ENCODE results near the gene CUX1.

GRCh38 chr7:101829821-101830220 is 12.4 kb downstream of the CUX1 start:
- TF ChIP-seq GRHL2 (CRISPR knock-in tag; IDR thresholded peaks at IDR 0.05; ENCODE audit: insufficient replicate concordance, severe bottlenecking) (no peak), CTCF (IDR thresholded peaks at IDR 0.05) (no peak), NFYB (CRISPR knock-in tag; conservative IDR thresholded peaks at IDR 0.05; ENCODE audit: low read depth) (no peak), ETV6 (CRISPR knock-in tag; IDR thresholded peaks at IDR 0.05) (no peak), USF1 (CRISPR knock-in tag; IDR thresholded peaks at IDR 0.05) (no peak), SP1 (CRISPR knock-in tag; conservative IDR thresholded peaks at IDR 0.05) (no peak), NFATC4 (CRISPR knock-in tag; IDR thresholded peaks at IDR 0.05) (no peak)
- TF ChIP-seq, protein P1, sequence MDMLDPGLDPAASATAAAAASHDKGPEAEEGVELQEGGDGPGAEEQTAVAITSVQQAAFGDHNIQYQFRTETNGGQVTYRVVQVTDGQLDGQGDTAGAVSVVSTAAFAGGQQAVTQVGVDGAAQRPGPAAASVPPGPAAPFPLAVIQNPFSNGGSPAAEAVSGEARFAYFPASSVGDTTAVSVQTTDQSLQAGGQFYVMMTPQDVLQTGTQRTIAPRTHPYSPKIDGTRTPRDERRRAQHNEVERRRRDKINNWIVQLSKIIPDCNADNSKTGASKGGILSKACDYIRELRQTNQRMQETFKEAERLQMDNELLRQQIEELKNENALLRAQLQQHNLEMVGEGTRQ (CRISPR knock-in tag; IDR thresholded peaks at IDR 0.05), result no peak
- TF ChIP-seq, protein P2, sequence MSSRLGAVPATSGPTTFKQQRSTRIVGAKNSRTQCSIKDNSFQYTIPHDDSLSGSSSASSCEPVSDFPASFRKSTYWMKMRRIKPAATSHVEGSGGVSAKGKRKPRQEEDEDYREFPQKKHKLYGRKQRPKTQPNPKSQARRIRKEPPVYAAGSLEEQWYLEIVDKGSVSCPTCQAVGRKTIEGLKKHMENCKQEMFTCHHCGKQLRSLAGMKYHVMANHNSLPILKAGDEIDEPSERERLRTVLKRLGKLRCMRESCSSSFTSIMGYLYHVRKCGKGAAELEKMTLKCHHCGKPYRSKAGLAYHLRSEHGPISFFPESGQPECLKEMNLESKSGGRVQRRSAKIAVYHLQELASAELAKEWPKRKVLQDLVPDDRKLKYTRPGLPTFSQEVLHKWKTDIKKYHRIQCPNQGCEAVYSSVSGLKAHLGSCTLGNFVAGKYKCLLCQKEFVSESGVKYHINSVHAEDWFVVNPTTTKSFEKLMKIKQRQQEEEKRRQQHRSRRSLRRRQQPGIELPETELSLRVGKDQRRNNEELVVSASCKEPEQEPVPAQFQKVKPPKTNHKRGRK (CRISPR knock-in tag; IDR thresholded peaks at IDR 0.05; ENCODE audit: borderline replicate concordance), result no peak
- TF ChIP-seq, protein P3, sequence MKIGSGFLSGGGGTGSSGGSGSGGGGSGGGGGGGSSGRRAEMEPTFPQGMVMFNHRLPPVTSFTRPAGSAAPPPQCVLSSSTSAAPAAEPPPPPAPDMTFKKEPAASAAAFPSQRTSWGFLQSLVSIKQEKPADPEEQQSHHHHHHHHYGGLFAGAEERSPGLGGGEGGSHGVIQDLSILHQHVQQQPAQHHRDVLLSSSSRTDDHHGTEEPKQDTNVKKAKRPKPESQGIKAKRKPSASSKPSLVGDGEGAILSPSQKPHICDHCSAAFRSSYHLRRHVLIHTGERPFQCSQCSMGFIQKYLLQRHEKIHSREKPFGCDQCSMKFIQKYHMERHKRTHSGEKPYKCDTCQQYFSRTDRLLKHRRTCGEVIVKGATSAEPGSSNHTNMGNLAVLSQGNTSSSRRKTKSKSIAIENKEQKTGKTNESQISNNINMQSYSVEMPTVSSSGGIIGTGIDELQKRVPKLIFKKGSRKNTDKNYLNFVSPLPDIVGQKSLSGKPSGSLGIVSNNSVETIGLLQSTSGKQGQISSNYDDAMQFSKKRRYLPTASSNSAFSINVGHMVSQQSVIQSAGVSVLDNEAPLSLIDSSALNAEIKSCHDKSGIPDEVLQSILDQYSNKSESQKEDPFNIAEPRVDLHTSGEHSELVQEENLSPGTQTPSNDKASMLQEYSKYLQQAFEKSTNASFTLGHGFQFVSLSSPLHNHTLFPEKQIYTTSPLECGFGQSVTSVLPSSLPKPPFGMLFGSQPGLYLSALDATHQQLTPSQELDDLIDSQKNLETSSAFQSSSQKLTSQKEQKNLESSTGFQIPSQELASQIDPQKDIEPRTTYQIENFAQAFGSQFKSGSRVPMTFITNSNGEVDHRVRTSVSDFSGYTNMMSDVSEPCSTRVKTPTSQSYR (CRISPR knock-in tag; IDR thresholded peaks at IDR 0.05), result no peak
